Measurements from ENCODE around the gene ATP5F1D.

The ATP5F1D gene

GRCh38 chr19:1229924-1230782, 11.4 kb upstream of the ATP5F1D start:
- Histone ChIP-seq H3K9ac (ENCODE audit: low read depth, low read length) (no peak overlapping the region), H3K27me3 (ENCODE audit: control insufficient read depth, insufficient read depth, low read length) (no peaks in the 10 kb centered on the region), H3K9me3 (ENCODE audit: control insufficient read depth, insufficient read depth, low read length) (no peaks in the 10 kb centered on the region), H3K4me3 (ENCODE audit: low read depth, low read length) (no peak overlapping the region), H3K4me1 (ENCODE audit: control insufficient read depth, insufficient read depth, low read length) (no peaks in the 10 kb centered on the region), H3K36me3 (ENCODE audit: control insufficient read depth, insufficient read depth, low read length) (peaks cover 46% of the 10 kb centered on the region)

GRCh38 chr19:1230783-1231489, 10.6 kb upstream of the ATP5F1D start:
- no peaks in the 10 kb centered on the region for H3K9me3 ChIP-seq (ENCODE audit: control insufficient read depth, insufficient read depth, low read length)
- no peaks in the 10 kb centered on the region for H3K4me1 ChIP-seq (ENCODE audit: control insufficient read depth, insufficient read depth, low read length)
- H3K4me3 ChIP-seq (ENCODE audit: low read depth, low read length), result no peak overlapping the region
- H3K9ac ChIP-seq (ENCODE audit: low read depth, low read length), result no peak overlapping the region
- peaks cover 50% of the 10 kb centered on the region for H3K36me3 ChIP-seq (ENCODE audit: control insufficient read depth, insufficient read depth, low read length)
- H3K27me3 ChIP-seq (ENCODE audit: control insufficient read depth, insufficient read depth, low read length), result no peaks in the 10 kb centered on the region

- no peak overlapping the region for H3K9ac ChIP-seq (ENCODE audit: low read depth, low read length)
Observed at GRCh38 chr19:1231729-1232637, 9.6 kb upstream of the ATP5F1D start.

GRCh38 chr19:1232652-1233072, 8.9 kb upstream of the ATP5F1D start:
- Histone ChIP-seq H3K4me1 (ENCODE audit: control insufficient read depth, insufficient read depth, low read length) (no peaks in the 10 kb centered on the region), H3K36me3 (ENCODE audit: control insufficient read depth, insufficient read depth, low read length) (peaks cover 34% of the 10 kb centered on the region), H3K4me3 (ENCODE audit: low read depth, low read length) (no peak overlapping the region), H3K9ac (ENCODE audit: low read depth, low read length) (no peak overlapping the region), H3K9me3 (ENCODE audit: control insufficient read depth, insufficient read depth, low read length) (no peaks in the 10 kb centered on the region), H3K27me3 (ENCODE audit: control insufficient read depth, insufficient read depth, low read length) (no peaks in the 10 kb centered on the region)

More at GRCh38 chr19:1231729-1232637, 9.6 kb upstream of the ATP5F1D start:
- Histone ChIP-seq H3K27me3 (ENCODE audit: control insufficient read depth, insufficient read depth, low read length) (no peaks in the 10 kb centered on the region), H3K36me3 (ENCODE audit: control insufficient read depth, insufficient read depth, low read length) (peaks cover 39% of the 10 kb centered on the region), H3K4me1 (ENCODE audit: control insufficient read depth, insufficient read depth, low read length) (no peaks in the 10 kb centered on the region), H3K9me3 (ENCODE audit: control insufficient read depth, insufficient read depth, low read length) (no peaks in the 10 kb centered on the region), H3K4me3 (ENCODE audit: low read depth, low read length) (no peak overlapping the region)

GRCh38 chr19:1233115-1233667, 8.4 kb upstream of the ATP5F1D start:
- Histone ChIP-seq H3K4me1 (ENCODE audit: control insufficient read depth, insufficient read depth, low read length) (no peaks in the 10 kb centered on the region), H3K9me3 (ENCODE audit: control insufficient read depth, insufficient read depth, low read length) (no peaks in the 10 kb centered on the region), H3K27me3 (ENCODE audit: control insufficient read depth, insufficient read depth, low read length) (no peaks in the 10 kb centered on the region), H3K9ac (ENCODE audit: low read depth, low read length) (no peak overlapping the region), H3K36me3 (ENCODE audit: control insufficient read depth, insufficient read depth, low read length) (peaks cover 34% of the 10 kb centered on the region), H3K4me3 (ENCODE audit: low read depth, low read length) (no peak overlapping the region)

GRCh38 chr19:1234051-1234954, 7.2 kb upstream of the ATP5F1D start:
- Histone ChIP-seq H3K9ac (ENCODE audit: low read depth, low read length) (no peak overlapping the region), H3K27me3 (ENCODE audit: control insufficient read depth, insufficient read depth, low read length) (no peaks in the 10 kb centered on the region), H3K4me1 (ENCODE audit: control insufficient read depth, insufficient read depth, low read length) (no peaks in the 10 kb centered on the region), H3K4me3 (ENCODE audit: low read depth, low read length) (no peak overlapping the region), H3K36me3 (ENCODE audit: control insufficient read depth, insufficient read depth, low read length) (peaks cover 34% of the 10 kb centered on the region), H3K9me3 (ENCODE audit: control insufficient read depth, insufficient read depth, low read length) (no peaks in the 10 kb centered on the region)

GRCh38 chr19:1234955-1235380, 6.6 kb upstream of the ATP5F1D start:
- Histone ChIP-seq H3K9ac (ENCODE audit: low read depth, low read length) (no peak overlapping the region), H3K4me3 (ENCODE audit: low read depth, low read length) (no peak overlapping the region), H3K4me1 (ENCODE audit: control insufficient read depth, insufficient read depth, low read length) (no peaks in the 10 kb centered on the region), H3K9me3 (ENCODE audit: control insufficient read depth, insufficient read depth, low read length) (no peaks in the 10 kb centered on the region), H3K27me3 (ENCODE audit: control insufficient read depth, insufficient read depth, low read length) (no peaks in the 10 kb centered on the region), H3K36me3 (ENCODE audit: control insufficient read depth, insufficient read depth, low read length) (peaks cover 34% of the 10 kb centered on the region)

- Histone ChIP-seq H3K4me3 (ENCODE audit: low read depth, low read length) (peak overlapping the region; percentile 46), H3K9ac (ENCODE audit: low read depth, low read length) (peak overlapping the region; percentile 24), H3K4me1 (ENCODE audit: control insufficient read depth, insufficient read depth, low read length) (no peaks in the 10 kb centered on the region), H3K9me3 (ENCODE audit: control insufficient read depth, insufficient read depth, low read length) (no peaks in the 10 kb centered on the region), H3K27me3 (ENCODE audit: control insufficient read depth, insufficient read depth, low read length) (no peaks in the 10 kb centered on the region), H3K36me3 (ENCODE audit: control insufficient read depth, insufficient read depth, low read length) (peaks cover 34% of the 10 kb centered on the region)
Observed at GRCh38 chr19:1235625-1236538, 5.7 kb upstream of the ATP5F1D start.

GRCh38 chr19:1236576-1236975, 5.0 kb upstream of the ATP5F1D start:
- Histone ChIP-seq H3K4me3 (ENCODE audit: low read depth, low read length) (peak overlapping the region; percentile 68), H3K9ac (ENCODE audit: low read depth, low read length) (peak overlapping the region; percentile 24), H3K4me1 (ENCODE audit: control insufficient read depth, insufficient read depth, low read length) (no peaks in the 10 kb centered on the region), H3K27me3 (ENCODE audit: control insufficient read depth, insufficient read depth, low read length) (no peaks in the 10 kb centered on the region), H3K9me3 (ENCODE audit: control insufficient read depth, insufficient read depth, low read length) (no peaks in the 10 kb centered on the region), H3K36me3 (ENCODE audit: control insufficient read depth, insufficient read depth, low read length) (peaks cover 34% of the 10 kb centered on the region)
